HG02759 (cell line): Measurements from ENCODE around the gene MCTP2.
"Not testable (repeated sequence)": the region's sequence is repeated elsewhere in the genome, so short reads cannot be mapped to it uniquely, and the experiment has no call there.

Experiments
- ATAC-seq: cut with Tn5 transposase; IDR thresholded peaks from one replicate; pipeline ENCODE4 v1.9.1; 2021; ENCODE audit warnings: mild to moderate bottlenecking, moderate library complexity; ENCODE audit not compliant: unreplicated experiment

The MCTP2 gene

GRCh38 chr15:94493586-94493985 is 262.2 kb downstream of the MCTP2 start:
- not testable (repeated sequence) for ATAC-seq

DNA sequence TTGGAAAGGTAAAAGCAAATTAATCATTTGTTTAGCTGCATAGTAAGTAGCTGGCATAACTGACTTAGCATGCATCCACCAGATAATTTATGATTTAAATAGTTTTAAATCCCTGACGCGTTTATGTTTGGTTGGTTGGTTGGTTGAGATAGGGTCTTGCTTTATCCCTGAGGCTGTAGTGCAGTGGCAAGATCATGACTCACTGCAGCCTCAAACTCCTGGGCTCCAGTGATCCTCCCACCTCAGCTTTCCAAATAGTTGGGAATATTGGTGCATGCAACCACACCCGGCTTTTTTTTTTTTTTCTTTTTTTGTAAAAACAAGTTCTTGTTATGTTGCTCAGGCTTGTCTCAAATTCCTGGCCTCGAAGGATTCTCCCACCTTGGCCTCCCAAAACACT is 263.4 kb downstream of the MCTP2 start:
- no peak for ATAC-seq

GRCh38 chr15:94503293-94503692 is 271.9 kb downstream of the MCTP2 start:
- ATAC-seq: no peak

GRCh38 chr15:94509259-94509658 is 277.9 kb downstream of the MCTP2 start:
- ATAC-seq: no peak

DNA sequence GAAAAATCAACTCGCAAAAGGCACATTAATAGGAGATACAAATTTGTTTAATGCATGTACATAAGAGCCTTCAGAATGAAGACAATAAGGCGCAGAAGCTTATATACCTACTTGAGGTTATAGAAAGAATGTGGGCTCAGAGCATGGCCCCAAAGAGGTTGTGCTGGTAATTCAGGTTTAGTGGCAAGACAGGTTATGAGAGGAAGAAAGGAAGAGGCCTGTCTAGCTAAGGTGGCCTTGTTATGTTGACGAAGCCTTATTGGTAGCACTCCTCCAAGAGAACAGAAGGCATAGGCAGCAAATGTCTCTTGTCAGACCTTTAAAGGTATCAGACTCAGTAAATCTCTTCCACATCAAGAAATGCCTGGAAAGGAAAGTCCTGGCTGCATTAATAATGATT is 290.8 kb downstream of the MCTP2 start:
- no peak for ATAC-seq

DNA sequence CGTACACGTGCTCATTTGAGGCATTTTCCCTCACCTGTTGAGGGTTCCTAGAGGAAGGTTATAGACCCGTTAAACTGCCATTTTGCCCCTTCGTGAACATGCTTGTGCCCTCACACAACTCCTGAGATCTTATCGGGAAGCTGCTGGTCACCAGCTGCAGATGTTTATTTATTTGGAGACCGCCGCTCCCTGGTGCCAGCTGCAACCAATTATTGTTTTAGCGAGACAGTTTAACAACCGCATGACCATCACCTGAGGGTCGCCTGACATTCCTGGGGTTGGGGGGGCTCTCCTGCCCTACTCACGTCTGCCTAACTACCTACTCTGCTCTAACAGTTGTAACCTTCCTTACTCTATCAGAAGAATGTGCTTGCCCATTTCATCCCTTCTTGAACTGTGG is 292.5 kb downstream of the MCTP2 start:
- no peak for ATAC-seq

DNA sequence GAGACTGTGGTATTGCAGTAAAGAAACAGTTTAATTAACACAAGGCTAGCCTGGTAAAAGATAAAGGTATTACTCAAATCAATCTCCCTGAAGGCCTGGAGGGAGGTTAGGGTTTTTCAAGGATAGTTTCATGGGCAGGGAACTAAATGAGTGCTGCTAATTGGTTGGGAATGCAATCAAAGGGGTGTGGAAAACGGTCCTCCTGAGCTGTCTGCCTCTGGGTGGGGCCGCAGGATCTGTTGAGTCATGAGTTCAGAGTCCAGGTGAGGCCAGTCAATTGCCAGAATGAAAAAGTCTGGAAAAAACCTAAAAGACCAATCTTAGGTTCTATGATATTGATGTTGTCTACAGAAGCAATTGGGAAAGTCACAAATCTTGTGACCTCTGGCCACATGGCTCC is 293.2 kb downstream of the MCTP2 start:
- no peak for ATAC-seq

GRCh38 chr15:94526071-94526689 is 294.8 kb downstream of the MCTP2 start:
- ATAC-seq: peak; percentile 61

- ATAC-seq: no peak
Observed at GRCh38 chr15:94532226-94532625, 300.9 kb downstream of the MCTP2 start.
